ENCODE measurements around the gene MITF. TPM values are rescaled to one million over a fixed set of nuclear protein-coding genes. Genes with fewer than 3 reads are reported as not detected.

MITF gene
- total RNA-seq, 1 donor from 2014 or later, result 12.8 TPM

GRCh38 chr3:69961706-69962439 lies 222.6 kb downstream of the MITF start:
- no peak for DNase-seq (ENCODE audit: low spot score)

- DNase-seq (ENCODE audit: low spot score), result no peak
These were observed 224.4 kb downstream of the MITF start for GRCh38 chr3:69963643-69964042.

- DNase-seq (ENCODE audit: low spot score), result no peak
These were observed 227.9 kb downstream of the MITF start for GRCh38 chr3:69967156-69967555.

- DNase-seq (ENCODE audit: low spot score), result no peak
These were observed 231.6 kb downstream of the MITF start for GRCh38 chr3:69970827-69971226.

- no peak for DNase-seq (ENCODE audit: low spot score)
These were observed 233.4 kb downstream of the MITF start for GRCh38 chr3:69972672-69973071.

- DNase-seq (ENCODE audit: low spot score), result no peak
These were observed 236.8 kb downstream of the MITF start for GRCh38 chr3:69976021-69976420.

- no peak for DNase-seq (ENCODE audit: low spot score)
These were observed 244.4 kb downstream of the MITF start for GRCh38 chr3:69983546-69984265.

GRCh38 chr3:69985266-69985665 lies 246.0 kb downstream of the MITF start:
- DNase-seq (ENCODE audit: low spot score), result no peak

GRCh38 chr3:69986419-69986818 lies 247.2 kb downstream of the MITF start:
- DNase-seq (ENCODE audit: low spot score), result no peak

GRCh38 chr3:69987833-69988232 lies 248.6 kb downstream of the MITF start:
- DNase-seq (ENCODE audit: low spot score), result no peak

GRCh38 chr3:69993757-69994156 lies 254.5 kb downstream of the MITF start:
- DNase-seq (ENCODE audit: low spot score), result no peak

GRCh38 chr3:69994919-69995318 lies 255.7 kb downstream of the MITF start:
- DNase-seq (ENCODE audit: low spot score), result no peak

GRCh38 chr3:69997631-69998307 lies 258.5 kb downstream of the MITF start:
- peak; percentile 50 for DNase-seq (ENCODE audit: low spot score)

GRCh38 chr3:69998759-69999139 lies 259.5 kb downstream of the MITF start:
- DNase-seq (ENCODE audit: low spot score), result no peak

- no peak for DNase-seq (ENCODE audit: low spot score)
These were observed 260.1 kb downstream of the MITF start, which contains the start of gene SAMMSON for GRCh38 chr3:69999140-70000027. Gene SAMMSON (plus strand): TSS chr3:69999733.

- no peak for DNase-seq (ENCODE audit: low spot score)
These were observed 260.8 kb downstream of the MITF start for GRCh38 chr3:70000028-70000410.

- DNase-seq (ENCODE audit: low spot score), result no peak
These were observed 261.4 kb downstream of the MITF start for GRCh38 chr3:70000563-70001081.

- no peak for DNase-seq (ENCODE audit: low spot score)
These were observed 263.9 kb downstream of the MITF start for GRCh38 chr3:70003119-70003518.

- no peak for DNase-seq (ENCODE audit: low spot score)
These were observed 266.8 kb downstream of the MITF start for GRCh38 chr3:70006089-70006488.

- DNase-seq (ENCODE audit: low spot score), result no peak
These were observed 271.1 kb downstream of the MITF start for GRCh38 chr3:70010346-70010745.

GRCh38 chr3:70011582-70011981 lies 272.3 kb downstream of the MITF start:
- peak; percentile 58 for DNase-seq (ENCODE audit: low spot score)

All from umbilical cord (tissue), 2 donors.